K562 (cell line): Measurements from ENCODE around the gene RAB3GAP1. TPM values are rescaled to one million over a fixed set of nuclear protein-coding genes. Genes with fewer than 3 reads are reported as not detected.

Experiments
- ATAC-seq: fragments of 200-7000 bp; cut with Tn5 transposase; 3 replicates; pipeline ENCODE4 v1.9.1; 2020; ENCODE audit warnings: moderate library complexity
- BruUV-seq: library from RNA; stranded (reverse); fragments of 400-500 nt; replicated peaks from 2 replicates; lab custom pipeline; 2021; lab: Mats Ljungman, UMichigan
- CTCF ChIA-PET: fragments of 300-600 bp; formaldehyde crosslinking; extraction: SDS; loops from one replicate; lab custom pipeline; 2021; ENCODE audit warnings: low intra/inter-chr PET ratio; lab: Yijun Ruan, JAX
- POLR2A ChIA-PET: fragments of 300-600, 350-650 bp; sonication (Branson Sonifier 250); formaldehyde crosslinking; extraction: SDS; loops from one replicate; lab custom pipeline; 2021; ENCODE audit warnings: antibody characterized with exemption, inconsistent platforms; lab: Yijun Ruan, JAX
- DNase-seq, 4 experiments: peaks; one replicate each; pipeline versions ENCODE4 v3.0.0 to v3.0.0-alpha.2; 2011 to 2018; ENCODE audit warnings: low spot score in 3 of 4, mixed read lengths in 3 of 4; ENCODE audit errors: extremely low read depth in 1 of 4
- FAIRE-seq: peaks from 2 replicates; lab custom pipeline; 2011; peaks lifted over from hg19 to GRCh38; lab: Jason Lieb, UNC
- H2AFZ ChIP-seq: 2 replicates; pipeline ENCODE4 v1.6.0; 2011; ENCODE audit warnings: low read depth, low read length, control low read depth, inconsistent platforms
- H3K27ac ChIP-seq: fragments of 200-600 bp; 3 replicates; pipeline ENCODE4 v1.8.0; 2011; ENCODE audit warnings: low read depth, mild to moderate bottlenecking, control low read depth, inconsistent platforms, low read length, moderate library complexity, mixed read lengths; ENCODE audit errors: extremely low read depth
- H3K27me3 ChIP-seq, 2 experiments: fragments of 300-600 bp in 1 of 2; 2 replicates in 1 of 2; 3 replicates in 1 of 2; pipeline versions ENCODE4 v1.6.0 to v1.8.0; 2011; ENCODE audit warnings: inconsistent platforms in 2 of 2, low read length in 2 of 2, mild to moderate bottlenecking in 1 of 2, mixed read lengths in 1 of 2, moderate library complexity in 1 of 2; ENCODE audit not compliant: control insufficient read depth in 2 of 2, insufficient read depth in 2 of 2
- H3K36me3 ChIP-seq: fragments of 300-600 bp; 3 replicates; pipeline ENCODE4 v1.8.0; 2011; ENCODE audit warnings: mild to moderate bottlenecking, low read length, inconsistent platforms; ENCODE audit not compliant: control insufficient read depth, insufficient read depth
- H3K4me1 ChIP-seq, 2 experiments: fragments of 200-600 bp in 1 of 2; replicated peaks in 1 of 2; 2 replicates in 1 of 2; 3 replicates in 1 of 2; pipeline versions ENCODE4 v1.5.1 to v1.8.0; 2011; ENCODE audit warnings: inconsistent platforms in 2 of 2, low read length in 2 of 2, mild to moderate bottlenecking in 1 of 2, mixed read lengths in 1 of 2, moderate library complexity in 1 of 2; ENCODE audit not compliant: control insufficient read depth in 2 of 2, insufficient read depth in 2 of 2
- H3K4me2 ChIP-seq: 2 replicates; pipeline ENCODE4 v1.6.1; 2011; ENCODE audit warnings: low read length, control low read depth, inconsistent platforms, mixed read lengths; ENCODE audit not compliant: insufficient read depth
- H3K4me3 ChIP-seq: fragments of 200-600 bp; sonication (generic), shearing (Covaris generic); 2 replicates; pipeline ENCODE4 v1.5.1; 2016; ENCODE audit warnings: control low read depth, inconsistent platforms
- H3K79me2 ChIP-seq: fragments of 200-600 bp; 3 replicates; pipeline ENCODE4 v1.8.0; 2011; ENCODE audit warnings: low read length, inconsistent platforms; ENCODE audit not compliant: control insufficient read depth, insufficient read depth
- H3K9ac ChIP-seq, 2 experiments: 2 replicates each; pipeline versions ENCODE4 v1.6.0 to v1.6.1; 2011; ENCODE audit warnings: low read depth in 2 of 2, low read length in 2 of 2, control low read depth in 1 of 2, inconsistent platforms in 1 of 2, mild to moderate bottlenecking in 1 of 2, mixed read lengths in 1 of 2; ENCODE audit not compliant: insufficient read depth in 1 of 2
- H3K9me1 ChIP-seq: one replicate; pipeline ENCODE4 v1.6.0; 2011; ENCODE audit warnings: inconsistent platforms, mild to moderate bottlenecking, low read length, moderate library complexity; ENCODE audit not compliant: control insufficient read depth, insufficient read depth
- H3K9me3 ChIP-seq: replicated peaks from 2 replicates; pipeline ENCODE4 v1.5.1; 2011; ENCODE audit warnings: low read depth, low read length, inconsistent platforms; ENCODE audit not compliant: control insufficient read depth, insufficient read depth
- H4K20me1 ChIP-seq: replicated peaks from 2 replicates; pipeline ENCODE4 v1.6.1; 2011; ENCODE audit warnings: low read length, inconsistent platforms, mixed read lengths; ENCODE audit not compliant: control insufficient read depth, insufficient read depth
- BHLHE40 ChIP-seq: IDR thresholded peaks from 2 replicates; pipeline ENCODE4 v1.6.1; 2011; ENCODE audit warnings: low read length, improper control_type of control experiment
- BRD4 ChIP-seq: fragments of 200-600 bp; sonication (generic); IDR thresholded peaks from 2 replicates; pipeline ENCODE4 v1.6.1; 2017; ENCODE audit warnings: inconsistent platforms
- BRD9 ChIP-seq: fragments of 450-650 bp; IDR thresholded peaks from 2 replicates; pipeline ENCODE4 v1.6.1; 2018; ENCODE audit warnings: low read depth; ENCODE audit not compliant: partially characterized antibody
- COPS2 ChIP-seq: fragments of 450-650 bp; conservative IDR thresholded peaks from 2 replicates; pipeline ENCODE4 v1.6.1; 2016; ENCODE audit warnings: mild to moderate bottlenecking, moderate library complexity
- ESRRB ChIP-seq: fragments of 250-450 bp; sonication (Bioruptor Pico); IDR thresholded peaks from 2 replicates; pipeline ENCODE4 v1.5.0; 2020; ENCODE audit warnings: mild to moderate bottlenecking, moderate library complexity, borderline replicate concordance
- MAFF ChIP-seq: IDR thresholded peaks from 2 replicates; pipeline ENCODE4 v1.6.1; 2012; ENCODE audit warnings: low read length, improper control_type of control experiment
- PHB2 ChIP-seq: fragments of 450-650 bp; IDR thresholded peaks from 2 replicates; pipeline ENCODE4 v1.6.1; 2017; ENCODE audit warnings: low read depth
- PHF21A ChIP-seq: fragments of 450-650 bp; IDR thresholded peaks from 2 replicates; pipeline ENCODE4 v1.6.1; 2017; ENCODE audit warnings: low read depth, borderline replicate concordance
- POLR2H ChIP-seq: IDR thresholded peaks from 2 replicates; pipeline ENCODE4 v1.6.1; 2016; ENCODE audit warnings: missing genetic modification characterization, low read depth, mild to moderate bottlenecking, control low read depth, missing compliant biosample characterization, moderate library complexity
- RBM25 ChIP-seq: fragments of 200-400 bp; formaldehyde crosslinking; IDR thresholded peaks from 2 replicates; pipeline ENCODE4 v1.6.1; 2018; ENCODE audit warnings: low read length, low read depth, moderate library complexity; ENCODE audit not compliant: severe bottlenecking
- SRSF7 ChIP-seq: fragments of 200-400 bp; formaldehyde crosslinking; optimal IDR thresholded peaks from 2 replicates; pipeline ENCODE3; 2017; ENCODE audit warnings: mild to moderate bottlenecking, low read depth, low read length
- TAF1 ChIP-seq: IDR thresholded peaks from 2 replicates; pipeline ENCODE4 v1.6.1; 2011; ENCODE audit warnings: mild to moderate bottlenecking, low read length, moderate library complexity; ENCODE audit not compliant: insufficient read depth, control insufficient read depth, severe bottlenecking; ENCODE audit errors: extremely low read depth
- TGIF2 ChIP-seq: sonication (generic); formaldehyde crosslinking; IDR thresholded peaks from 2 replicates; pipeline ENCODE4 v1.8.1; 2022; ENCODE audit warnings: mild to moderate bottlenecking, missing genetic modification reagents, moderate library complexity
- ZBTB1 ChIP-seq: sonication (generic); formaldehyde crosslinking; IDR thresholded peaks from 2 replicates; pipeline ENCODE4 v1.8.1; 2023; ENCODE audit warnings: missing genetic modification reagents, low read depth, mild to moderate bottlenecking, borderline replicate concordance
- ZNF184 ChIP-seq: sonication (generic); formaldehyde crosslinking; IDR thresholded peaks from 2 replicates; pipeline ENCODE4 v1.5.0; 2020; ENCODE audit warnings: missing genetic modification reagents
- ZNF584 ChIP-seq: fragments of 200-800 bp; sonication (Bioruptor generic); IDR thresholded peaks from 2 replicates; pipeline ENCODE4 v1.6.1; 2016; ENCODE audit warnings: low read depth, mild to moderate bottlenecking, missing genetic modification characterization, missing compliant biosample characterization
- WGBS: fragments of 100-300 bp; shearing (Covaris generic); methylation state at CpG from one replicate; pipeline ENCODE4 v1.1.6; 2016; ENCODE audit warnings: low coverage, mixed read lengths; ENCODE audit not compliant: insufficient coverage; ENCODE audit errors: missing lambda C conversion rate; 5-methylcytosine and 5-hydroxymethylcytosine counted together
- in situ Hi-C: fragments of 300-500 bp; cut with MboI; formaldehyde crosslinking; loops from 4 replicates; pipeline ENCODE4 v1.15.0; 2018; ENCODE audit warnings: inconsistent platforms, mixed read lengths
- intact Hi-C: fragments of 100-400 bp; cut with micrococcal nuclease; formaldehyde crosslinking; loops from 2 replicates; pipeline ENCODE4 v1.14.2; 2022
- polyA plus RNA-seq, 8 experiments: library from polyadenylated mRNA; depleted of rRNA in 4 of 8; stranded (reverse) in 5 of 8; unstranded in 3 of 8; fragments of >200 nt; fragmentation: Nextera tagmentation in 2 of 8; fragmentation: Illumina TruSeq in 1 of 8; extraction: Ambion mirVana in 2 of 8; extraction: Trizol in 1 of 8; gene quantifications; 2 replicates each; pipeline versions ENCODE4 v1.2.1 to v1.2.3, GENCODE V29; 2011 to 2014; ENCODE audit warnings: inconsistent platforms in 1 of 8, missing spikeins in 1 of 8
- total RNA-seq, 7 experiments: library from RNA; depleted of rRNA in 6 of 7; stranded (reverse); fragments of >200 nt in 6 of 7; fragmentation: Illumina TruSeq in 2 of 7; extraction: Trizol in 2 of 7; gene quantifications; 2 replicates each; pipeline versions ENCODE4 v1.2.1 to v1.2.3, GENCODE V29; 2011 to 2021; ENCODE audit warnings: low replicate concordance in 1 of 7
- TF ChIP-seq, protein P1 (sequence below): fragments of 250-450 bp; sonication (Bioruptor Pico); IDR thresholded peaks from 2 replicates; pipeline ENCODE4 v1.4.0; 2020; ENCODE audit warnings: mild to moderate bottlenecking, moderate library complexity
- TF ChIP-seq, protein P2 (sequence below): fragments of 450-650 bp; IDR thresholded peaks from 2 replicates; pipeline ENCODE4 v1.6.1; 2016
- TF ChIP-seq, protein P3 (sequence below): IDR thresholded peaks from 3 replicates; pipeline ENCODE4 v1.6.1; 2011; ENCODE audit warnings: borderline replicate concordance, mild to moderate bottlenecking; ENCODE audit not compliant: insufficient read length, insufficient read depth

Gene RAB3GAP1
- total and polyA plus RNA-seq, 9 of the 15 experiments (the other 6 are each of a cell fraction or from before 2014, with no cell fraction given), result 15.5 to 48.6 (median 33.0) TPM

DNA sequence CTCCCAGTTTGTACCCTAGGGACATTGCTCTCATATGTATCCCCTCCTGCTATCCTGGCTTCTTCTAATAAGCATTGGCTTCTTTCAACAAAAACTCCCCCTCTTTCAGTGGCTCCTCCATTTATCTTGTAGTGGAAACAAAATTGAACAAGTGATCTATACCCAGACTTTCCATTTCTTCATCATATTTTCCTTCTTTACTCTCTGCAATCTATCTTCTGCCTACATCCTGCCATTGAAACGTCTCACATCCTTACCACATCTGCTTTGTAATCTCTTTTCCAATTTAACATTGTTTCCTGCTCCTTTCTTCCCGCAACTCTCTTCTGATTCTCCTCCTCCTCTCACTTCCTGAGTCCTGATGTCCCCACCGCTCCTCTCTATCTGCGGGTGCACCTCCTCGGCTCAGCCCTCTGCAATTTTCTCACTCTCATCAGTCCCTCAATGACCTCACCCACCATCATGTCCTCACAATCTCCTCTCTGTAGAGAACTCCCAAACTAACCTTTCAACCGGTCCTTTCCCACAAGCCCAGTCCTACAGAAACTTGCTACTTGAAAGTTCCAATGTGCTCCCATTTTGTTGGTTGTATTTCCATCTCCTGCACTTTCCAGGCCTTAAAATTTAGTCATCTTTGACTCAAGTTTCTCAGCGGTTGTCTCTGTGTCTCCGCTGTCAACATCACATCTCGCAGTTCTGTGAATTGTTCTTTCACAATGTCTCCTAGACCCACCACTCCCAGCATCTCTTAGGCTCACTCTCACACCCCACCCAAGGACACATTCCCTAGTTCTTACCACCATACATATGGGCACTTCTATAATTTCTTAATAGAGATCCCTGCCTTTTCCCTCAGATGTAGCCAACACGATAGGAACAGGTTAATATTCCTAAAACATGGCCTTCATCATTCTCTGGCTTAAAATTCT lies 28.9 kb upstream of the RAB3GAP1 start:
- H2AFZ ChIP-seq, result 0 out of 2 replicates have a peak overlapping the region, but pooled peaks have one; percentile 7
- no peak overlapping the region for H3K9ac ChIP-seq
- WGBS, result 12% methylated on average over 10 of the region's 10 CpGs
- no peaks in the 10 kb centered on the region for H3K9me1 ChIP-seq
- no peak overlapping the region for H3K4me3 ChIP-seq
- H3K36me3 ChIP-seq, result no peaks in the 10 kb centered on the region
- H3K79me2 ChIP-seq, result no peaks in the 10 kb centered on the region
- no peaks in the 10 kb centered on the region for H3K4me1 ChIP-seq
- CTCF ChIA-PET, result no interaction called here
- FAIRE-seq (no peak), DNase-seq (no peak), ATAC-seq (peak; percentile 46; the same call in 1 of the 3 replicates)
- intact Hi-C loops, result no loop called here
- peaks cover 0 to 4% of the 10 kb centered on the region in 2 experiments; a peak in 2 of 5 replicates for H3K27me3 ChIP-seq
- in situ Hi-C loops, result no loop called here
- H3K9me3 ChIP-seq, result no peaks in the 10 kb centered on the region
- POLR2A ChIA-PET, result interaction anchor here (0.8 kb wide), 1 partner anchor 17 kb away, joined by 3 read pairs; no protein-coding TSS in a partner anchor
- H3K27ac ChIP-seq, result no peak overlapping the region
- no TSS peak for BruUV-seq
- no peaks in the 10 kb centered on the region for H4K20me1 ChIP-seq
- no peak overlapping the region for H3K4me2 ChIP-seq
- TF ChIP-seq, protein P1, sequence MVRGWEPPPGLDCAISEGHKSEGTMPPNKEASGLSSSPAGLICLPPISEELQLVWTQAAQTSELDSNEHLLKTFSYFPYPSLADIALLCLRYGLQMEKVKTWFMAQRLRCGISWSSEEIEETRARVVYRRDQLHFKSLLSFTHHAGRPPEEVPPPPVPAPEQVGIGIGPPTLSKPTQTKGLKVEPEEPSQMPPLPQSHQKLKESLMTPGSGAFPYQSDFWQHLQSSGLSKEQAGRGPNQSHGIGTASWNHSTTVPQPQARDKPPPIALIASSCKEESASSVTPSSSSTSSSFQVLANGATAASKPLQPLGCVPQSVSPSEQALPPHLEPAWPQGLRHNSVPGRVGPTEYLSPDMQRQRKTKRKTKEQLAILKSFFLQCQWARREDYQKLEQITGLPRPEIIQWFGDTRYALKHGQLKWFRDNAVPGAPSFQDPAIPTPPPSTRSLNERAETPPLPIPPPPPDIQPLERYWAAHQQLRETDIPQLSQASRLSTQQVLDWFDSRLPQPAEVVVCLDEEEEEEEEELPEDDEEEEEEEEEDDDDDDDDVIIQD, result no peak
- no peak for TF ChIP-seq TAF1
- TF ChIP-seq BRD9, result no peak
- TF ChIP-seq BHLHE40, result no peak
- TF ChIP-seq ZBTB1 (CRISPR knock-in tag), result no peak
- no peak for TF ChIP-seq SRSF7
- no peak for TF ChIP-seq ZNF584 (CRISPR knock-in tag)
- TF ChIP-seq TGIF2 (CRISPR knock-in tag), result no peak
- no peak for TF ChIP-seq BRD4
- TF ChIP-seq ESRRB, result no peak
- TF ChIP-seq COPS2, result no peak
- TF ChIP-seq, protein P2, sequence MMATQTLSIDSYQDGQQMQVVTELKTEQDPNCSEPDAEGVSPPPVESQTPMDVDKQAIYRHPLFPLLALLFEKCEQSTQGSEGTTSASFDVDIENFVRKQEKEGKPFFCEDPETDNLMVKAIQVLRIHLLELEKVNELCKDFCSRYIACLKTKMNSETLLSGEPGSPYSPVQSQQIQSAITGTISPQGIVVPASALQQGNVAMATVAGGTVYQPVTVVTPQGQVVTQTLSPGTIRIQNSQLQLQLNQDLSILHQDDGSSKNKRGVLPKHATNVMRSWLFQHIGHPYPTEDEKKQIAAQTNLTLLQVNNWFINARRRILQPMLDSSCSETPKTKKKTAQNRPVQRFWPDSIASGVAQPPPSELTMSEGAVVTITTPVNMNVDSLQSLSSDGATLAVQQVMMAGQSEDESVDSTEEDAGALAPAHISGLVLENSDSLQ, result no peak
- no peak for TF ChIP-seq MAFF
- no peak for TF ChIP-seq RBM25
- TF ChIP-seq POLR2H (tag), result no peak
- TF ChIP-seq, protein P3, sequence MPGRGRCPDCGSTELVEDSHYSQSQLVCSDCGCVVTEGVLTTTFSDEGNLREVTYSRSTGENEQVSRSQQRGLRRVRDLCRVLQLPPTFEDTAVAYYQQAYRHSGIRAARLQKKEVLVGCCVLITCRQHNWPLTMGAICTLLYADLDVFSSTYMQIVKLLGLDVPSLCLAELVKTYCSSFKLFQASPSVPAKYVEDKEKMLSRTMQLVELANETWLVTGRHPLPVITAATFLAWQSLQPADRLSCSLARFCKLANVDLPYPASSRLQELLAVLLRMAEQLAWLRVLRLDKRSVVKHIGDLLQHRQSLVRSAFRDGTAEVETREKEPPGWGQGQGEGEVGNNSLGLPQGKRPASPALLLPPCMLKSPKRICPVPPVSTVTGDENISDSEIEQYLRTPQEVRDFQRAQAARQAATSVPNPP, result no peak
- TF ChIP-seq PHF21A, result no peak
- no peak for TF ChIP-seq PHB2
- TF ChIP-seq ZNF184 (CRISPR knock-in tag), result no peak
